ENCODE results near the gene SCO1.
"Not testable (repeated sequence)": the region's sequence is repeated elsewhere in the genome, so short reads cannot be mapped to it uniquely, and the experiment has no call there.

The SCO1 gene

DNA sequence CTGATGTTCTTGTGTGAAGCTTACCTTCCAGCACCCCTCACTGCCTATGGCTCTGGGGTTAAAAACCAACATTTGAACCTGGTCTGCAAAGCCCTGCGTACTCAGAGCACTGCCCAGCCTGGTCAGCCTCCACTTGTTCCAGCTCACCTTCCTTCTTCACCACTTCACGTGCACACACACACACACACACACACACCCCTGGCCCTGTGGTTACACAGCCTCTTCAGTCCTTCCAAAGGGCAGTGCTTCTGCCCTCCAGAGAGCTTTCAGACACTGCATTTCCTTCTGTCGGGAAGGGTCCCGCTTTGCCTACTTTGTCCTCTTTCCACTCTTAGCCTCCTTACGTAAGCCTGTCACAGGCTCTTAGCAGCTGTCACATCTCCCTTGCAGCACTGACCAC lies 42.1 kb upstream of the SCO1 start:
- H3K4me3 ChIP-seq (ENCODE audit: low read depth, low read length) = no peak overlapping the region
- no peak for TF ChIP-seq CTCF (IDR thresholded peaks at IDR 0.05; ENCODE audit: borderline replicate concordance, insufficient read depth, low read depth, low read length)

- no peak overlapping the region for H3K4me3 ChIP-seq (ENCODE audit: low read depth, low read length)
- no peak for TF ChIP-seq CTCF (IDR thresholded peaks at IDR 0.05; ENCODE audit: borderline replicate concordance, insufficient read depth, low read depth, low read length)
Measured at GRCh38 chr17:10738521-10739258, 41.4 kb upstream of the SCO1 start.

DNA sequence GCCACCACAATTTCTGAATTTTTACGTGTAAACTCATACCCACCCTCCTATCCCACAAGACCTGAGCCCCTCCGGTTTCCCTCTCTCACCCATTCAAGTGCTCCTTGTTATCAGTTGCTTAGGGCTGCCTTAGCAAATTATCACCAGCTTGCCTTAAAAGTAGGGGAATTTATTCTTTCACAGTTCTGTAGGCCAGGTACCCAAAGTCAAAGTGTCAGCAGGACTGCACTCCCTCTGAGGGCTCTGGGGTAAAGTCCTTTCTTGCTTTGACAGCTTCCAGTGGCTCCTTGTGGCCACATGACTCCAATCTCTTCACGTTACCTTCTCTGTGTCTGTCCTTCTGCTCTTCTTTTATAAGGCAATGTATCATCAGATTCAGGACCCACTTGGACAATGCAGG lies 40.4 kb upstream of the SCO1 start:
- H3K4me3 ChIP-seq (ENCODE audit: low read depth, low read length) = no peak overlapping the region
- no peak for TF ChIP-seq CTCF (IDR thresholded peaks at IDR 0.05; ENCODE audit: borderline replicate concordance, insufficient read depth, low read depth, low read length)

DNA sequence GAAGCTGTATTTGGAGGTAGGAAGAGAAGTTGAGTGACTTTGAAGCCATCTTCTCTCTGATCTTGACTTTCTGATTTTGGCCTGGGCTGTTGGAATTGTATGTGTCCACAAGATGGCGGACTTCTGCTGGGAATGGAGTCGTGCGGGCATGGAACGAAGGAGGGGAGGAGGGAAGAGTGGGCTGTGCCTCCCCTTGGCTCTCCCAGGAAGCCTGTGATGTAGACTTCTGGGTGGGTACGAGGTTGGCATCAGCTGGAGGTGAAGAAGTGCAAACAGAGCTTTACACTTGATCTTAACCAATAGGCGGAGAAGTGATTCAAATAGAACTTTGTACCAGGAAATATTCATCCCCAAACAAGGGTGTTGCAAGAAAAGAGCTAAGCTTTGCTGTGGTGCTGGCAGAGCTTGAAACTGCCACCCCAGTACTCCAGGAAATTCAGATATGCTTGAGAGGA lies 39.9 kb upstream of the SCO1 start:
- TF ChIP-seq CTCF (IDR thresholded peaks at IDR 0.05; ENCODE audit: borderline replicate concordance, insufficient read depth, low read depth, low read length) = peak; percentile 67; the same call in 1 of the 2 replicates
- no peak overlapping the region for H3K4me3 ChIP-seq (ENCODE audit: low read depth, low read length)

GRCh38 chr17:10735821-10736220 lies 38.5 kb upstream of the SCO1 start:
- no peak for TF ChIP-seq CTCF (IDR thresholded peaks at IDR 0.05; ENCODE audit: borderline replicate concordance, insufficient read depth, low read depth, low read length)
- no peak overlapping the region for H3K4me3 ChIP-seq (ENCODE audit: low read depth, low read length)

DNA sequence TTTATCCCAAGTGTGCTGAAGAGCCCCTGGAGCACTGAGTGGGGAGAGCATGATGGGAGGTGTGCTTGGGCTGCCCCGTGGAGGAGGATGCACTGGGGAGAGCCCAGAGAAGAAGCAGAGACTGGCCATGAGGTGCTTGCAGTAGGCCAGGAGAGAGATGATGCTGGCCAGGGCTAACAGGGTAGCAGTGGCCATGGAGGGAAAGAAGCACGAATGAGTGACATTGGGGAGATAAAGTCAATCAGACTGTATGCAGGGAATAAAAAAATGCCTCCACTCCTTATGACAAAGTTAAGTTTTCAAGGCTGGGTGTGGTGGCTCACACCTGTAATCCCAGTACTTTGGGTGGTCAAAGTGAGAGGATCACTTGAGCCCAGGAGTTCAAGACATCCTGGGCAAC lies 37.9 kb upstream of the SCO1 start:
- TF ChIP-seq CTCF (IDR thresholded peaks at IDR 0.05; ENCODE audit: borderline replicate concordance, insufficient read depth, low read depth, low read length) = no peak
- H3K4me3 ChIP-seq (ENCODE audit: low read depth, low read length) = no peak overlapping the region

DNA sequence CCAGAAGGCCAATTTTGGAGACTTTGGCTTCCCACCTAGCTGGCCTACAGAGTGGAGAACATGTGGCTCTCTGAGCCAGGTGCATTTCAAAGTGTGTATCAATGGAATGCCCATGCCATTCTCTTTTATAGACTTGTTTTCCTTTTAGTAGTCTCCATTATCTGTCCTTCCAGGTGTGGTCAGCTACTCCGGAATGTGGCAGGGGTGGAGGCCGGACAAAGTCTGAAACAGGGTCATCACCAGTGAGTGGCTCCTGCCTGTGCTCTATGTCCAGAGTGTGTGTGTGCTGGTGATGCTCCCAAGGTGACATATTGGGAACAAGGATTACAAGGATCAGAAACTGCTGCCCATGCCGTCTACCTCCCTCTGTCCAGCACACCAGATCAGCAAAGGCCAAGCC lies 36.3 kb upstream of the SCO1 start:
- no peak overlapping the region for H3K4me3 ChIP-seq (ENCODE audit: low read depth, low read length)
- TF ChIP-seq CTCF (IDR thresholded peaks at IDR 0.05; ENCODE audit: borderline replicate concordance, insufficient read depth, low read depth, low read length) = no peak

- H3K4me3 ChIP-seq (ENCODE audit: low read depth, low read length) = not testable (repeated sequence)
Measured at GRCh38 chr17:10732121-10732520, 34.8 kb upstream of the SCO1 start.
